GM19025 (cell line): ENCODE data around the gene SERTAD2.

Source experiments
- ATAC-seq: cut with Tn5 transposase; IDR thresholded peaks from one replicate; pipeline ENCODE4 v1.9.1; 2021; ENCODE audit warnings: mild to moderate bottlenecking, low read depth, moderate library complexity; ENCODE audit not compliant: unreplicated experiment

SERTAD2 gene

GRCh38 chr2:64610316-64610855 lies 43.3 kb downstream of the SERTAD2 start:
- no peak for ATAC-seq

- no peak for ATAC-seq
Observed at GRCh38 chr2:64609942-64610281, 43.8 kb downstream of the SERTAD2 start.

DNA sequence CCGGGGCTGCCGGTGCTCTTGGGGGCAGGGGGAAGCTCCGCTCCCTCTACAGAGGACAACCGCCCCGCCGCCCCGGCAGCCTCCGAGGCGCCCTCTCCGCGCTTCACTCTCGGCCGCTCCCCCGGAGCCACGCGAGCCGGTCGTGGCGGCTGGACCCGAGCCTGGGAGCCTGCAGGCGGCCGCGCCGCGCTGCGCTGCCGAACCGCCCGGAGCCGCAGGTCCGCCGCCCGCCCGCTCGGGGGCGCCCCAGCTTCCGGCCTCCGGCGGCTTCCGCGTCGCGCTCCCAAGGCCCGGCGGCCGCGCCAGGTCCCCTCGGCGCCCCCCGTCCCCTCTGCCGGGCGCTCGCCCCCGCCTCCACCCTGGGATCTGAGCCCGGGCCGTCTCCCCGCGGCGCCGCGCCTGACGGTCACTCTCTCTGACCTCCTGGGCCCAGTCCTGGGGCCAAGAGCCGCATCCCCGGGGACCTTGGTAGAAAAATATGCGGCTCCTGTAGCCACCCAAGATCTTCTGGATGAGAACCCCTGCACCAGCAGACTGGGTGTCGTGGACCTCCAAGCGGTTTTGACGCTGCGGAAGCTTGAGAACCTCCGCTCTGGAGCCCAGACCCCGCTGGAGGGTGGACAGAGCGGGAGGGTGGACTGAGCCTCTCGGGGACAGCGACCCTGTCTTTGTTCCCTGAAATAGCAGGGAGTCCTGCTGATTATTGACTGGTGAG lies 44.3 kb downstream of the SERTAD2 start:
- peak; percentile 28 for ATAC-seq

- ATAC-seq: peak; percentile 3
Observed at GRCh38 chr2:64608867-64609226, 44.9 kb downstream of the SERTAD2 start.

GRCh38 chr2:64607381-64608304 lies 46.1 kb downstream of the SERTAD2 start:
- ATAC-seq: no peak

DNA sequence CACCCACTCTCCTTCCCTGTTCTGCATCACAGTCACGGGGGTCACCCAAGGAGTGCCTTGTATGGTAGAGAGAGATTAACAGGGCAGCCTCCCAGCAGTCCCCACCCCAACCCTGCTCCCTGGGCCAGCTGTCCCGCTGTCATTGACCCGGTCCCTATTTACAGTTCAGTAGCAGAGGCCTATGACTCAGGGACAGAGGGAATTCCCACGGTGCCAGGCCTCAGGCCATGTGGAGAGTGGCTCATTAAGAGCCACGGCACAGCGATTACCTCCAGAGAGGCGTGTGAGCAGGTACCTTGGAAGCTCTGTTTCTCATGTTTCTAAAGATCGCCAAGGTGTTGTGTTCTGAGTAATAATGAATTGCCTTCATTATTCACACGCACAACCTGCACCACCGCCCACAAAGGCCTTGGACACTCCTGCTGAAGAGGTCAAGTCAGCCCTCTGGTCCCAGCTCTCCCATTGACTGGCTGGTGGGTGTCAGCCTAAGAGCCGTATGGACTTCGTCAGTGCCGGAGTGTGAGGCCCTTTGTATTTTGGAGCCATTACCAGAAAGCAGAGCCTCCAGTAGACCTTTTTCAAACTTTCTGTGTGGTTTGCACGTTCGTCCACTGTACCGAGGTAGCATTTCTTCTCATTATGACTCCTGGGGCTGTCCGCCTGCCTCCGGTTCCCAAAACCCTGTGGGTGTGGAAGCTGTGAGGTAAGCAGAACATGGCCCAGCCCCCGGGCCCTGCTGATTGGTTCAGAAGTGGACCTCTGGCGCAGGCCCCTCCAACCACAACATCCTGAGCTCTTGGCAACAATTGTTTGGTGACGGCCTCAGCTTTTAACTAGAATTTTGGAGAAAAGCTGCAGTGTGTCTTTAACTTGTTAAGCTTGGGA lies 47.0 kb downstream of the SERTAD2 start:
- ATAC-seq: peak; percentile 85

GRCh38 chr2:64605991-64606478 lies 47.7 kb downstream of the SERTAD2 start:
- no peak for ATAC-seq

- no peak for ATAC-seq
Observed at GRCh38 chr2:64605026-64605471, 48.7 kb downstream of the SERTAD2 start.

DNA sequence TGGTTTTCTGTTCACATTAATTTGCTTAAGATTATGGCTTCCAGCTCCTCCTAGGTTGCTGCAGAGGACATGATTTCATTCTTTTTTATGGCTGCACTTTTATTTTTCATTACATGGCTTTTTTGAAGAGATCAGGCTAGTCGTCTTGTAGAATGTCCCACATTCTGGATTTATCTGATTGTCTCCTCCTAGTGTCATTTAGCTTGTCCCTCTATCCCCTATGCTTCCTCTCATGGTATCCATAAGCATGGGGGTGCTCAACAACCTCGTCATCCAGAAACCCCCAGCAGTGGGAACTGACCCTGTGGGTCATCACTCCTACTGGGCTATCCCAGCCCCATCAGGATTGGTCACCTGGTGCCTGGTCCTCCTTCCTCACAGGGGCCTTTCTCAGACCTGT lies 49.6 kb downstream of the SERTAD2 start:
- ATAC-seq: no peak

DNA sequence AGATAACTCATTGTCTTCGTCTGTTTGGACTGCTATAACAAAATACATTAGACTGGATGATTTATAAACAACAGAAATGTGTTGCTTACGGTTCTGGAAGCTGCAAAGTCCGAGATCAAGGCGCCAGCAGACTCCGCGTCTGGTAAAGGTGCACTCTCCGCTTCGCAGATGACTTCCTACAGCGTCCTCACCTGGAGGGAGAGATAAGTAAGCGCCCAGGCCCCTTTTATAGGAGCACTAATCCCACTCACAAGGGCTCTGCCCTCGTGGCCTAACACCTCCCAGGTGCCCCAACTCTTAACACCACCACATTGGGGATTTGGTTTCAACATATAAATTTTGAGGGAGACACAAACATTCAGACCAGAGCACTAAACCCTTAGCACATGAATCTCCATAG lies 51.3 kb downstream of the SERTAD2 start:
- no peak for ATAC-seq

DNA sequence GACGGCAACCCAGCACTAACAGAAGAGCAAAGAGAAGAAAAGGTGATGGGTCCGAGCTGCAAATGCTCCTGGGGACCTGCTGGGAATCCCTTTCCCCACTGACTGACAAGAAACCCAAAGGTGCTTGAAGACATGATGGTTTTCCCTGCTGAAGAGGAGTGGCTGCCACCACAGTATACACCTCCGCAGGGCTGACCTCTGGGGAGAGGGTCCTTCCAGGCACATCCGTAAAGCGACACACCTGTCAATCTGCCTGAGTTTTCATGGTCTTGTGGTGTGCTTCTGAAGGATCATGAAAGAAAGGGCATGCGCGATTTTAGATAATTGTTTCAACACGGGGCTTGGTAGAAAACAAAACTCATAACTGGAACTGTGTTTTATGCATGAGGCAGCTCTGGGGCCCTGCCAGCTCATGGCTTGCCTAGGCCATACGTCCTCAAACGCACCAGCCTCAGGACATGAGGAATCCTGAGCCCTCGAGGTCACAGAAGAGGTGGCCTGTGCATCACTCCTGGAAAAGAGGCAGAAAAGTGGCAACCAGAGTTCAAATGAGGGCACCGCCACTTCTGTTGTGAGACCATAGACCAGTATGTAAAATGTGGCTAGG lies 51.8 kb downstream of the SERTAD2 start:
- ATAC-seq: no peak

- no peak for ATAC-seq
Observed at GRCh38 chr2:64601034-64601754, 52.5 kb downstream of the SERTAD2 start.

DNA sequence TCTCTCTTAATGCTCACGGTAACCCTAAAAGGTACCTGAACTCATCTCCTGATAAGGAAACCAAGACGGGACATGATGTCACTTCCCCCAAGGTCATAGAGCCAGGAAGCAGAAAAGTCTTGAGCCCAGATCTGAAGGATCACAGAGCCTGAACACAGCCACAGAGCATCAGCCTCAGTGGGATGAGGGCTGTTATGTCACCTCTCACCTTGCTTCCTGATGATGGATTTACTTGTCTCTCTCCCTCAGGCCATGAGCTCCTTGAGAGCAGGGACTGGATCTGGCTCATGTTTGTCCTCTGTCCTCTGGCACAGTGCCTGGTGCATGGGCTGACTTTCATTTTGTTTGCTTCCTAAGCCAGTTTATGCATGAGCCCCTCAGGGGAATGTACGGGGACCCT lies 54.2 kb downstream of the SERTAD2 start:
- no peak for ATAC-seq

GRCh38 chr2:64598226-64598625 lies 55.5 kb downstream of the SERTAD2 start:
- no peak for ATAC-seq

DNA sequence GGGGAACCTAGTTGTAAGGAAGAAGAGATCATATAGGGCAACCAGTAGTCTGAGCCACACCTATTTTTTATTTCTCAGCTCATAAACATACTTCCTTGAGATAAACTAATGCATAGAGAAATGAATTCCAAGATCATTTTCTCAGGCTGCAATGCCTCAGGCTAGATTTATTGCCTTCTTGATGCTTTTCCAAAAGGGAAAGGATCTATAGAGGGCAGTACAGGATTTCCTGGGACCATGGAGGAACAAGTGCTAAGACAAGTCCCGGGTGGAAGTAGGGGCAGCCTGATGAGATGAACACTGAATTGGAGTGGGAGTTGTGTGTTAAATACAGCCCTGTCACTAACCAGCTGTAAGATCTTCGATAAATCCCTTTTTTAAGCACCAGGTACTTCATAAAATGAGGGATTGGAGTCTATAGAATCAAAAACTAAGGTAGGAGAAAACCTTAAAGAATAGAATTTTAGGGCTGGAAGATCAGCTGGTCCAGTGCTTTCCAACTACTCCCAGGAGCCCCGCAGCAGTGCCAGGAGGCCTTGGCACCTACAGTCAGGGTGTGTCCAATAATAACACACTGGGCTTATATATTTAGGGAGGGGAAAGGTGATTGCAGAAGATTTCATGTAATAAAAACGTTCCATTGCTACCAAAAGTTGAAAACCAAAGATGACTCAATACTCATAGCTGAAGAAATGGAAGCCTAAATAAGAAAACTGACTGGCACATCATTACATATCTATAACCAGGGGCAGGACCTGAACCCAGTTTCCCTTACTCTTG lies 58.1 kb downstream of the SERTAD2 start:
- ATAC-seq: no peak

GRCh38 chr2:64594226-64594989 lies 59.3 kb downstream of the SERTAD2 start:
- no peak for ATAC-seq

DNA sequence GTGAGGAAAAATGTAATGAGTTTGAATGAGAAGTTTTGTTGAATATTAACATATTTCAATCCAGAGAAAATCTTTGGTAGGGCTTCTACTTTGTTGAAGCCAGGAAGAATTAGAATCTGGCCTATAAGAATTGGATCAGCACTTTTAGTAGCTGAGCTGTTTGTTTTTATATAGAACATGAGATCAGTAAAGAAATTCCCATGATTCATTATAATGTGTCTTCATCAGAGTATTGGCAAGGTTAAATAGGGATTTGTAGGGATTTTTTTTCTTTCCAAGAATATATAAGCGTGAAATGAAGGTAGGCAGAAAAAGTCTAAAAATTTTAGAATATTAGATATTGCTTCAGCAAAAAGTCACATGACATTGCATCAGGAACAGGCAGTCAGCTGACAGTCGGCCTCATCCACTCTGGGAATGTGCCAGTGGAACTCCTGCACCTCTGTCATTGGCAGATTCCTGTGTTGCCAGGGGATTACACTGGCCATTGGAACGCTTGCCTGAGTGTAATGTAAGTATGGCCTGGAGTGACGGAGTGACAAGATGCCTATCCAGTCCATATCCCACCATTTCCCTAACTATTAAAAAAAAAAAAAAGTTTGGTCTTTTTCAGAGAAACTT lies 60.6 kb downstream of the SERTAD2 start:
- no peak for ATAC-seq
